22Rv1 (cell line): Measurements from ENCODE around the gene TXNL4A.

ENCODE experiments used
- H3K27ac ChIP-seq: fragments of 450-650 bp; 2 replicates; pipeline ENCODE4 v1.5.1; 2017
- ZFX ChIP-seq: fragments of 450-650 bp; IDR thresholded peaks from 2 replicates; pipeline ENCODE4 v1.6.1; 2017; ENCODE audit warnings: antibody characterized with exemption, borderline replicate concordance
- TF ChIP-seq, protein P1 (sequence below): fragments of 450-650 bp; IDR thresholded peaks from 2 replicates; pipeline ENCODE4 v1.5.1; 2017; ENCODE audit warnings: mild to moderate bottlenecking

TXNL4A gene

DNA sequence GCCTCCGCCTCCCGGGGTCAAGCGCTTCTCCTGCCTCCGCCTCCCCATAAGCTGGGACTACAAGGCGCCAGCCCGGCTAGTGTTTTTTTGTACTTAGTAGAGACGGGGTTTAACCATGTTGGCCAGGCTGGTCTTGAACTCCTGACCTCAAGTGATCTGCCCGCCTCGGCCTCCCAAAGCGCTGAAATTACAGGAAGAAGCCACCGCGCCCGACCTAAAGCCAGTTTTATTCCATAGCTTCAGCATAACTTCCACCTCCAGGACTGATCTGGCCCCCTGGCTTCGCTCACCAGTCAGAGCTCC, 783 bp upstream of the TXNL4A start:
- H3K27ac ChIP-seq, result peak overlapping the region; percentile 90

DNA sequence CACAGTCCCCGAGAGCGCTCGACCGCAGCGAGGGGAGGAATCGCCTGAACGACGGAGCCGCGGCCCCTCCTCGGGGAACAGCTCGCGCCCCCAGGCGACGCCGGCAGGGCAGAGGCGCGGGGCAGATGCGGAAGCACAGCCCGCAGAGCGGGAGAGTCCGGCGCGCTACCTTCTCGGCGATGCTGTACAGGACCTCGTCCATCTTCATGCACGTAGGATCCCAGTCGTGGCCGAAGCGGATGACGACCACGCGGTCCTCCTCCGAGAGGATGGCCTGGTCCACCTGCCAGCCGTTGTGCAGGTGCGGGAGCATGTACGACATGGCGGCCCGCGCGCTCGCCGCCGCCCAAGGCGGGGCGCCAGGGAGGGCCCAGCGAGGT, 302 bp downstream of the TXNL4A start:
- TF ChIP-seq, protein P1, sequence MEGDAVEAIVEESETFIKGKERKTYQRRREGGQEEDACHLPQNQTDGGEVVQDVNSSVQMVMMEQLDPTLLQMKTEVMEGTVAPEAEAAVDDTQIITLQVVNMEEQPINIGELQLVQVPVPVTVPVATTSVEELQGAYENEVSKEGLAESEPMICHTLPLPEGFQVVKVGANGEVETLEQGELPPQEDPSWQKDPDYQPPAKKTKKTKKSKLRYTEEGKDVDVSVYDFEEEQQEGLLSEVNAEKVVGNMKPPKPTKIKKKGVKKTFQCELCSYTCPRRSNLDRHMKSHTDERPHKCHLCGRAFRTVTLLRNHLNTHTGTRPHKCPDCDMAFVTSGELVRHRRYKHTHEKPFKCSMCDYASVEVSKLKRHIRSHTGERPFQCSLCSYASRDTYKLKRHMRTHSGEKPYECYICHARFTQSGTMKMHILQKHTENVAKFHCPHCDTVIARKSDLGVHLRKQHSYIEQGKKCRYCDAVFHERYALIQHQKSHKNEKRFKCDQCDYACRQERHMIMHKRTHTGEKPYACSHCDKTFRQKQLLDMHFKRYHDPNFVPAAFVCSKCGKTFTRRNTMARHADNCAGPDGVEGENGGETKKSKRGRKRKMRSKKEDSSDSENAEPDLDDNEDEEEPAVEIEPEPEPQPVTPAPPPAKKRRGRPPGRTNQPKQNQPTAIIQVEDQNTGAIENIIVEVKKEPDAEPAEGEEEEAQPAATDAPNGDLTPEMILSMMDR, result peak; percentile 32
- no peak for TF ChIP-seq ZFX
- peak overlapping the region; percentile 90 for H3K27ac ChIP-seq

More for the DNA sequence above, 783 bp upstream of the TXNL4A start:
- no peak for TF ChIP-seq ZFX
- TF ChIP-seq, protein P1, result no peak

DNA sequence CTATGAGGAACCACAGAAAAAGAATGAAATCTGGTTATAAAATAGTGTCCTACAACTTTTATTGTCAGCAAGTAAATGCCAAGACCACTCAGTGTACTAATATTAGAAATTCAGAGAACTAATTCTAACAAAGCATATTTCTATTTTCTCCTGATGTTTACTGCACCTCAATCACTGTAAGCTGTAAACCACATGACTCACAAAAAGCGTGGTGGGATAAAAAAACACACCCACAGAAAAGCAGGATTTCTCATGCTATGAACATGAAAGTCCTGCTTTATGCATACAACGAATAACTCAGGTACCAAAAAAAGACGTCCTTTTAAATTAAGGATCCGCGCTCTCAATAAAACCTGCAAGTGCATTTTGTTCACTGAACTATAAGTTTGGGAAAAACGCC, 797 bp downstream of the TXNL4A start:
- no peak for TF ChIP-seq ZFX
- TF ChIP-seq, protein P1, result no peak
- H3K27ac ChIP-seq, result peak overlapping the region; percentile 90

DNA sequence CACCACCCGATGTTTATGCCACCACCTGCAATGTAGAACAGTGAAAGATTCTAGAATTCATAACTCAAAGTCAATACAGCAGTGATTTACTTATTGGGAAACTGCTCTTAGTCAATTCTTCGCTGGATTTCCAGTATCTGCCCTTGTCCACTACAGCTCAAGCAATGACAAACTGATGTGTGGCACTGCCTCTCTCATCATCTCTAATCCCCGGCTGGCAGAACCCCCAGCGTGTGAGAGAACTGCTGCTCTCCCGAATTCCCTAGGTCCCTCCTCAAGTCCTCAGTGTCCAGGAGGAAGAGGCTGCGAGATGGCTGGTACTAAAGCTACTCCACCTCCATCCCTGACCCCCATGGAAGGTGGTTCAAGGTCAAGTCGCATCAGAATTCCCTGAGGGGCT, 1.6 kb downstream of the TXNL4A start:
- TF ChIP-seq, protein P1, result no peak
- no peak for TF ChIP-seq ZFX
- no peak overlapping the region for H3K27ac ChIP-seq

DNA sequence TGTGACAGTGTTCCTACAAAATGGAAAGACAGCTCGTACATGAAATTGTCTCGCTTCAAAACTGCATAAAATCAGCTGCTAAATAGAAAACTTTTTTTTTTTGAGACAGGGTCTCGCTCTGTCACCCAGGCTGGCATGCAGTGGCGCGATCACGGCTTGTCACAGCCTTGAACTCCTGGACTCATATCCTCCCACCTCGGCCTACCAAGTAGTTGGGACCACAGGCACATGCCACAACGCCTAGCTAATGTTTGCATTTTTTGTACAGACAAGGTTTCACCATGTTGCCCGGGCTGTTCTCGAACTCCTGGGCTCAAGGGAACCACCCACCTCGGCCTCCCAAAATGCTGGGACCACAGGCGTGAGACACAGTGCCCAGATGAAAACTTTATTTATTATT, 3.2 kb downstream of the TXNL4A start:
- H3K27ac ChIP-seq, result no peak overlapping the region
- TF ChIP-seq ZFX, result no peak
- TF ChIP-seq, protein P1, result no peak

DNA sequence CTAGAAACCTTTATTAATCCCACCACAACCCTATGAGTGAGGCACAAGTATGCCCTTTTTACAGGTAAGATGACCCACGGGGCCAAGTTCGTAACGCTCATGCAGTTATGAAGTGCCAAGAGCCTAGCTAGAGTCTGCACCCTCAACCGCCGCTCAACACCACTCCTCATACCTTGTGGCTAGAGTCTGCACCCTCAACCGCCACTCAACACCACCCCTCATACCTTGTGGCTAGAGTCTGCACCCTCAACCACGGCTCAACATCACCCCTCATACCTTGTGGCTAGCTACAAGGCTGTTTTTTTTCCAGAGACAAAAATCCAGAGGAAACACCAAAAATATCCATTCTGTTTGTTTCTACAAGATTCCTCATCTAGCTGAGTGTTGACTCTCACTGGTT, 4.6 kb downstream of the TXNL4A start:
- no peak overlapping the region for H3K27ac ChIP-seq
- no peak for TF ChIP-seq ZFX
- TF ChIP-seq, protein P1, result no peak

DNA sequence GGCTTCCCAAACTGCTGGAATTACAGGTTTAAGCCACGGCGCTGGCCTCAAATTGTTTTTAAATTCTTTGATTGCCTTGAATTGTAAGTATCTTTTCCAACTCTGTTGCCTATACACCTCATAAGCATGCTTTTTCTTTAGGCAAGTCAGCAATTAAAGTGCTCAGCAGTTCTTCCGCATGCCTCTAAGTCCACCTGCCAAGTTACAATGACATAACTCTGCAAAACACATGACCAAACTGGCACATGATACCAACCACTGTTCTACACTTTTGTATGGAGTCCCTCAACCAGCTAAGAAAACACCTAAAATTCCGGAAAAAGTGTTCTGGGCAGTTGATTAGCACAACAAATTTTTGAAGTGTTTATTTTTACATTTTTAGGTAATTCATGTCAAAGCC, 5.1 kb downstream of the TXNL4A start:
- H3K27ac ChIP-seq, result no peak overlapping the region
- no peak for TF ChIP-seq ZFX
- TF ChIP-seq, protein P1, result no peak

DNA sequence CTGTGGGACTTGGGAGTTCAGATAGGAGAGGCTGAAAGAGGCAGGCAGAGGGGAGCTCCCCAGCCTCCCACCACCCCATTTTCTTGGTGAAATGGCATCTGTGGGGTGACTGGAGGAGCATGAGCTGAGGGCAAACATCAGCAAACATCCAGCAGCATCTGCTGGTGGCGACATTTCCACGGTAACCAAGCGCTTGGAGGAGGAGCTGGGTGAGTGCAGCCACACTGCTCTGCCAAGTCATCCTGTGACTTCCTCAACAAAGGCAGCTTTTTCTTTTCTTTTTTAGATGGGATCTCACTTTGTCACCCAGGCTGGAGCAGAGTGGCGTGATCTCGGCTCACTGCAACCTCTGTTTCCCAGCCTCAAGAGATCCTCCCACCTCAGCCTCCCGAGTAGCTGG, 5.6 kb downstream of the TXNL4A start:
- H3K27ac ChIP-seq, result no peak overlapping the region
- TF ChIP-seq, protein P1, result no peak
- TF ChIP-seq ZFX, result no peak
